ENCODE results near the gene CYP2W1.

- TF ChIP-seq CTCF (IDR thresholded peaks at IDR 0.05) = no peak
- TF ChIP-seq POLR2AphosphoS5 (IDR thresholded peaks at IDR 0.05) = no peak
- no peak for TF ChIP-seq EP300 (IDR thresholded peaks at IDR 0.05)
Observed at GRCh38 chr7:1013581-1013980, 30.6 kb downstream of the CYP2W1 start.

All from gastroesophageal sphincter (tissue), 3 donors.